HG03175 (cell line): ENCODE results near the gene ZNF618.
"Not testable (repeated sequence)": the region's sequence is repeated elsewhere in the genome, so short reads cannot be mapped to it uniquely, and the experiment has no call there.

Experiments used
- ATAC-seq: cut with Tn5 transposase; IDR thresholded peaks from one replicate; pipeline ENCODE4 v1.9.1; 2021; ENCODE audit warnings: mild to moderate bottlenecking, moderate library complexity; ENCODE audit not compliant: unreplicated experiment

The ZNF618 gene

GRCh38 chr9:114033397-114034103 lies 157.4 kb downstream of the ZNF618 start:
- no peak for ATAC-seq

GRCh38 chr9:114034196-114034595 lies 158.1 kb downstream of the ZNF618 start:
- ATAC-seq: no peak

DNA sequence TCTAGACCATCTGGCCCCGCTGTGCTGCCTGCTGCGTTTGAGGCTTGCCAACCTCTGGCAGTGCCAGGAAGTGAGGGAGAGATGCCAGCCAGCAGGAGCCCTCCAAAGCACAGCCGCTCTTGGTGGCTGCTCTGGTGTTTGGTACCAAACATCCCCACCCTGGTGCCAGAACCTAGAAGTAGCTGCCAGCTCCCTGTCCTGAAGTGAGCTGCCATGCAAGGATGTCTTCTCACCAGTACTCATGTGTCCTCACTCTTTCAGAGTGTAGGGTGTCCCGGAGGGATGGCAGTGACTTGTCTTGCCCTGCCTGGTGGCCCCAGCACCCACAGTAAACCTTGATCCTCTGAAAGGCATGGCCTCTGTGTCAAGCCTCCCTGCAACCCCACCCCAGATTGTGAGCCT lies 158.6 kb downstream of the ZNF618 start:
- ATAC-seq: no peak

GRCh38 chr9:114035221-114035844 lies 159.2 kb downstream of the ZNF618 start:
- no peak for ATAC-seq

DNA sequence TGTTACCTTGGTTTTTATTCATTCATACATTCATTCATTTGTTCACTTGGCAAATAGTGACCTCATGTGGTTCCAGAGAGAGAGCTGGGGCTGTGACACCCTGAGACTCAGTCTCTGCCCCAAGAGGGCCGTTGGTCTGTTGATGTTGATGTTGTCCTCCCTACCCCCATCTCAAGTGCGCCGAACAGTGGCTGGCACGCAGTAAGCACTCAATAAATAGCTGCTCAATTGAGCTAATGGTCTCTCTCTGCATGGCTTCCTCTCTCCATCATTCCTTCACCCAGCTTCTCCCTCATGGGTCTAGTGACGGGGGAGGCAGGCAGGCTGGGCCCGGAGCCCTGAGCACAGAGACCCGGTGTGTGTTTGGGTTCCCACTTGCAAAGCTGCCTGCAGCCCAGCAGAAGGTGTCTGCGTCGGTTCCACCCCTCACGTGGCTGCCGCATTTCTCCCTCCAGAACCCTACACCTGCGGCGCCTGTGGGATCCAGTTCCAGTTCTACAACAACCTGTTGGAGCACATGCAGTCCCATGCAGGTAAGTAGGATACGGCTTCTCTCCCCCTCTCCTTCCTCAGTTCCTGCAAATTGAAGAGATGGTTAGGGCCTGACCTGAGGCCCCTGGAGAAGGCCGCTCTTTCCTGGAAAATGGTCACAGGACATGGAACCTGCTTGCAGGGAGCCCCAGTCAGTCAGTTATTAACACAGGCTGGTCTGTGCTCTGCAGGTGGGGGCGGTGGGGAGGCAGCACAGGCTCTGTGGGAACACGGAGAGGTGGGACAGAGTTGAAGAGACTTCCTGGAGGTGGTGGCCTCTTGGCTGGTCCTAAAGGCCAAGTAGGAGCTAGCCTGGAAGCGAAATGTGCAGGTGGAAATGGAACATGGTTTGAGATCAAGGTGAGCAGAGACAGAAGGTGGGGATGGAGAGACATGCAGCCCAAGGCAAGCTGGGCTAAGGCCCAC lies 160.0 kb downstream of the ZNF618 start:
- ATAC-seq: no peak

DNA sequence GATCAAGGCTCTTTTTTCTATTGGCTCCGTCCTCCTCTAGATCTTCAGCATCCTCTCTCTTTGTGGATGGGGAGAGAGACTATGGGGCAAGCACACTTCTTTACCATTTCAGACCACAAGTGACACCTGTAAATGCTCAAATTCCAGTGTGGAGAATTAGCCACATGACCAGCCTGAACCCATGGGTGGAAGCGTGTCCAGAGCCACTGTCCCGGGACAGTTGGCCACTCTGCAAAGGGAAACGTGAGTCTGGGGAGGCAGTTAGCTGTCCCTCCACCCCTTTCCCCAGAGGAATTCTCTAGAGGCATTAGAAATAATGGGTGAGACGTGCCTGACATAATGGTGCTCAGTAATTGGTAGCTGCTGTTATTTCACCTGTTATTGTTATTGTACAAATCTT lies 161.1 kb downstream of the ZNF618 start:
- no peak for ATAC-seq

DNA sequence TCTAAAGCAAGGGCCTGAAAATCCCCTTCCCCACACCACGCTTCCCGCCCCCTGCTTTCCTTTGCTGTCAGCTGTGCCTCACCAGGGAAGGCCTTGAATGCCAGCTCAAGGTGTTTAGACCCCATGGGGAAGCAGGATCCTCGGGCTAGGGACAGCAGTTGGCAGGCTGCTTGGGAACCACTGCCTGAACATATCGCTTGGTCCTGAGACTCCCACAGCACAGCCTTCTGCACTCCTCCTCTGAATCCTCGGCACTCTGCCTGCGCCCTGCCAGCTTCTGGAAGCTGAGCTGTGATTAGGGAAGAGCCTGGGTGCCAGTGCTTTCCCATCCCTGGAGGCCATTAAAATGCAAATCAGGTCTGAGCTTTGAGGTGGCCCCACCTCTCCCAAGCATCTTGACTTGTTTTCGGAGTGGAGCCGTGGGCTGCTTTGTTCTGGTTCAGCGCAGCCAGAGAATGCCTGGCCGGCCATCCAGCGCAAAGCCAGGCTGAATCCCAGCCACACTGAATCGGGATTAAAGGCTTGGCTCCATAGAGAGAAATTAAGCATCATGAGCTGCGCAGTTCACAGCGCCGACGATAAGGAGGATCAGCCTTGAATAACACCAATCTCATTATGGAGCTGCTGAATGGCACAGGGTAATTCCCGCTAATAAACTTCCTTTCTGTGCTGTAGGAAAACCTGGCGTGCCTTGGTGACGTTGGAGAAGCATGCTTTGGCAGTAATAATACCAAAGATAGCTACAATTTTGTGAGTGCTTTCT lies 162.0 kb downstream of the ZNF618 start:
- ATAC-seq: no peak

DNA sequence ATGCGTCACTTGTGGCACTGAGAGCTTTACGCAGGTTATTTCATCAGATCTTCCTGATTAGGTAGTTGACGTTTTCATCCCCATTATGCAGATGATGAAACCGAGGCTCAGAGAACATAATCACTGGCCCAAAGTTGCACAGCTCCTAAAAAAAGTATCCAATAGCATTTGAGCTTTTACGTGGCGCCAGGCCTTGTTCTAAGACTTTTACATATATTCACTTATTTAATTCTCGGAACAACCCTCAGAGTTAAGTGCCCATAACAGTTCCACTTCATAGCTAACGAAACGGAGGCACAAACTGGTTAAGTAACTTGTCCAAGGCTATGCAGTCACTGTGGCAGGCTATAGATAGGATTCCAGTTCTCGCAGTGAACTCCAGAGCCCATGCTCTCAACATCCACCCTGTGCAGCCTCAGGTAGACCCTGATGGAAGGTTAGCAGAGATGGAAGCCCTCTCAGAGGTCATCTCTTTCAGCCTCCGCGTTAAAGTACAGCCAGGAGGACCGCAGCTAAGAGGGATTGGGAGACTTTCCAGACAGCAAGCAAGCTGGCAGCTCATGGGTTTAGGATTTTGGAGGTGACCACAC lies 162.7 kb downstream of the ZNF618 start:
- no peak for ATAC-seq

- ATAC-seq: no peak
Measured at GRCh38 chr9:114039484-114039883, 163.4 kb downstream of the ZNF618 start.

DNA sequence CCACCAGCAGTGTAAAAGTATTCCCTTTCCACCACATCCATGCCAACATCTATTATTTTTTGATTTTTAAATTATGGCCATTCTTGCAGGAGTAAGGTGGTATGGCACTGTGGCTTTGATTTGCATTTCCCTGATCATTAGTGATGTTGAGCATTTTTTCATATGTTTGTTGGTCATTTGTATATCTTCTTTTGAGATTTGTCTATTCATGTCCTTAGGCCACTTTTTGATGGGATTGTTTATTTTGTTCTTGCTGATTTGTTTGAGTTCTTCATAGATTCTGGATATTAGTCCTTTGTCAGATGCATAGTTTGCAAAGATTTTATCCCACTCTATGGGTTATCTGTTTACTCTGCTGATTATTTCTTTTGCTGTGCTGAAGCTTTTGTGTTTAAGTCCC lies 167.6 kb downstream of the ZNF618 start:
- ATAC-seq: not testable (repeated sequence)

DNA sequence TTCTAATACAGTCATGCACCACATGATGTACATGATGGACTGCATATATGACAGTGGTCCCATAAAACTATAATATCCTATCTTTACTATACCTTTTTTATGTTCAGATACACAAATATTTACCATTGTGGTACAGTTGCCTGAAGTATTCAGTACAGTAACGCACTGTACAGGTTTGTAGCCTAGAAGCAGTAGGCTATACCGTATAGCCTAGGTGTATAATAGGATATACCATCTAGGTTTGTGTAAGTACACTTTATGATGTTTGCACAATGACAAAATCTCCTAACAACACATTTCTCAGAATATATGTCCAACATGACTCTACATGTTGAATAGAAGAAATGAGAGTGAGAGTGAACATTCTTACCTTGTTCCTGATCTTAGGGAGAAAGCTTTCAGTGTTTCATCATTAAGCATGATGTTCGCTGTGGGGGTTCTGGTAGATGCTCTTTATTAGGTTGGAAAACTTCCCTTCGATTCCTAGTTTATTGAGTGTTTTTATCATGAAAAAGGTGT lies 170.2 kb downstream of the ZNF618 start:
- ATAC-seq: no peak

DNA sequence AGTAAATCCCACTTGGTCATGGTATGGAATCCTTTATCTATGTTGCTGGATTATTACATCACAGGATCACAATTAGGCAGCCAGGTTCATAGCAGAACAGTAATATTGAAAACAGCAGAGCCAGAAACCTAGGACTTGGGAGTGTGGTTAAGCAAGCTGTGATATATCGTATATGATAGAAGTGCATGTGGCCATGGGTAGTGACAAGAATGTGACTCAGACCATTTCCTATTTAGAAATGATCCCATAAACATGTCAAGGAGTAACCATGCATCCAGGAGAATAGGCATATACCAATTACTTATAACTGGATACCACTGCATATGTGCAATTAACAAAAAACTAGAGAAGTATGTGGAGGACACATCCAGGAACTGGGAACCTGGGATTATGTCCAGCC lies 170.8 kb downstream of the ZNF618 start:
- ATAC-seq: no peak

- no peak for ATAC-seq
Measured at GRCh38 chr9:114047717-114048116, 171.6 kb downstream of the ZNF618 start.

DNA sequence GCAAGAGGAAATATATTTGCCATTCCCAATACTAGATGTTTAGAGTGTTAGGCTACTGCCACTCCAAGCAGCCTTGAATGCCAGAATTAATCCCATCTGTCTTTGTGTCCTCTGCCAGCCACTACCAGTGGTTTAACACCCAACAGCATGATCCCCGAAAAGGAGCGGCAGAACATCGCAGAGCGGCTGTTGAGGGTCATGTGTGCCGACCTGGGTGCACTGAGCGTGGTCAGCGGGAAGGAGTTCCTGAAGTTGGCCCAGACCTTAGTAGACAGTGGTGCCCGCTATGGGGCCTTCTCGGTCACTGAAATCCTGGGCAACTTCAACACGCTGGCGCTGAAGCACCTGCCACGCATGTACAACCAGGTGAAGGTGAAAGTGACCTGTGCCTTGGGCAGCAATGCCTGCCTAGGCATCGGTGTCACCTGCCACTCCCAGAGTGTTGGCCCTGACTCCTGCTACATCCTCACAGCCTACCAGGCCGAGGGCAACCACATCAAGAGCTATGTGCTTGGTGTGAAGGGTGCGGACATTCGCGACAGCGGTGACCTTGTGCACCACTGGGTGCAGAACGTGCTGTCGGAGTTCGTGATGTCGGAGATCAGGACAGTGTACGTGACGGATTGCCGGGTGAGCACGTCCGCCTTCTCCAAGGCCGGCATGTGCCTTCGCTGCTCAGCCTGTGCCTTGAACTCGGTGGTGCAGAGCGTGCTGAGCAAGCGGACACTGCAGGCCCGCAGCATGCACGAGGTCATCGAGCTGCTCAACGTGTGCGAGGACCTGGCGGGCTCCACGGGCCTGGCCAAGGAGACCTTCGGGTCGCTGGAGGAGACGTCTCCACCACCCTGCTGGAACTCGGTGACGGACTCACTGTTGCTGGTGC lies 172.7 kb downstream of the ZNF618 start:
- no peak for ATAC-seq

DNA sequence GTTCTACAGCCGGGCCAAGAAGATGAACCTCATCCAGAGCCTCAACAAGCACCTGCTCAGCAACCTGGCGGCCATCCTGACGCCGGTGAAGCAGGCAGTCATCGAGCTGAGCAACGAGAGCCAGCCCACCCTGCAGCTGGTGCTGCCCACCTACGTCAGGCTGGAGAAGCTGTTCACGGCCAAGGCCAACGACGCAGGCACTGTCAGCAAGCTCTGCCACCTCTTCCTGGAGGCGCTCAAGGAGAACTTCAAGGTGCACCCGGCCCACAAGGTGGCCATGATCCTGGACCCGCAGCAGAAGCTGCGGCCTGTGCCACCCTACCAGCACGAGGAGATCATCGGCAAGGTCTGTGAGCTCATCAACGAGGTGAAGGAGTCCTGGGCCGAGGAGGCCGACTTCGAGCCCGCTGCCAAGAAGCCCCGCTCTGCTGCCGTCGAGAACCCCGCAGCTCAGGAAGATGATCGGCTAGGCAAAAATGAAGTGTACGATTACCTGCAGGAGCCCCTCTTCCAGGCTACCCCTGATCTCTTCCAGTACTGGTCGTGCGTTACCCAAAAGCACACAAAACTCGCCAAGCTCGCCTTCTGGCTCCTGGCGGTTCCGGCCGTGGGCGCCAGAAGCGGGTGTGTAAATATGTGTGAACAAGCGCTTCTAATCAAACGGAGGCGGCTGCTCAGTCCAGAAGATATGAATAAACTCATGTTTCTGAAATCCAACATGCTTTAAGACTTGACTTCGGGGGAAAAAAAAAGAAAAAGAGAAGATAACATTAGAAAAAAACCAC lies 173.5 kb downstream of the ZNF618 start:
- no peak for ATAC-seq

DNA sequence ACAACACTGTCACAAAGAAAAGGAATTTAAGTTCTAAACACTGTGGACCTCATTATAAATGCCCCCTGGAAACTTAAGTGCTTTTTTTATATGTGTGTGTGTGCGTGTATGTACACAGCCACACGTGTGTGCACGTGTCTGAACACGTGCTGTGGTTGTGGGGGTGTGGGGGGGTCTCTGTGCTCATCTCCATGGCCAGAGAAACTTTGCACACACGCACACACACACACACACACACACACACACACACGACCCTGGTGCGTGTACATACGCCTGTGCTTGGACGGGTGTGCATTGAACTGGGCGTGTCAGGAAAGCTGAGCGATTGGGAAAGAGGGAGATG lies 174.1 kb downstream of the ZNF618 start:
- no peak for ATAC-seq

DNA sequence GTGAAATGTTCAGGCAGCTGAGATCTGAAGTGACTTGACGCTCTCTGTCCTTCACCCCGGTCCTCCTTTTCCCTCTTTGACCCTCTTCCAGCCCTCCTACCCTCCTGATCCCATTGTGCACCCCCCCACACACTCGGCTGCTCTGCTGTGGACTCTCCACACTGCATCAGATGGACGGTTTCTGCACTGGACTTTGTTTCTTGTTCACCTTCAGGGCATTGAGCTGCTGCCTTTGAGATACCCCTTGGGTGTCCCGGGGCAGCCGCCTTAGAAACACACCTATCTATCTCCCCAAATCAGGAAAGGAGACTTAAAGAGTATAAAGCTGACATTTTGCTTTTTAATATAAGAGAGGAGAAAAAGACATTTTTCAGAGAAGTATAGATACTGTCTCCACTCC lies 174.5 kb downstream of the ZNF618 start:
- ATAC-seq: no peak

- no peak for ATAC-seq
Measured at GRCh38 chr9:114051281-114051680, 175.2 kb downstream of the ZNF618 start.

DNA sequence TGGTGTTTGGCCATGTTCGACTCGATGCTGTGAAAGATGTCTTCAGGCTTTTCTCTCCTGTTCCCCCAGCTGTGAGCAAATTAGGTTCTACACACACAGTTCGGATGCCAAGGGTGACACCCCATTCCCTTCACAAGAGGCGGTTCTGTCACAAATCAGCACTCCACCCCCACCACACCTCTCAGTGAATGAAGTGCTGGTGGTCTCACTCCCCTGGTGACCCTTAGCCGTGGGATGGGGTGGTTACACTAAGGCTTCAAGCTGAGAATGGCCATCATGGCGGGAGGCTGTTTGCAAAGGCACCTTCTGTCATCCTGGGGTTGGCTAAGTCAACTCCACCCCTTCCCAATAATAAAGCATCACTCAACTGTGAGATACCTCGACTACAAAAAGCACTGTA lies 175.6 kb downstream of the ZNF618 start:
- ATAC-seq: no peak
